Esophagus muscularis mucosa (tissue), 4 donors: ENCODE measurements around the gene CIC. TPM values are rescaled to one million over a fixed set of nuclear protein-coding genes. Genes with fewer than 3 reads are reported as not detected.

Experiments used
- DNase-seq: peaks from one replicate; pipeline ENCODE4 v3.0.0-alpha.2; 2017; ENCODE audit errors: extremely low spot score
- H3K27ac ChIP-seq, 4 donors: fragments of 200-600 bp; sonication (generic); replicated peaks in 1 of 4; 1 replicate in 3 of 4; 2 replicates in 1 of 4; pipeline ENCODE4 v1.5.1; 2016 to 2019; ENCODE audit warnings: mild to moderate bottlenecking in 1 of 4
- H3K27me3 ChIP-seq, 4 donors: fragments of 200-600 bp; sonication (generic); one replicate each; pipeline versions ENCODE4 v1.5.1 to v1.6.0; 2016 to 2019
- H3K36me3 ChIP-seq, 4 donors: fragments of 200-600 bp; sonication (generic); one replicate each; pipeline ENCODE4 v1.5.1; 2016 to 2019
- H3K4me1 ChIP-seq, 4 donors: fragments of 200-600 bp; sonication (generic); one replicate each; pipeline ENCODE4 v1.5.1; 2016 to 2019
- H3K4me3 ChIP-seq, 4 donors: fragments of 200-600 bp; sonication (generic); 1 replicate in 2 of 4; 2 replicates in 2 of 4; pipeline ENCODE4 v1.5.1; 2016 to 2019; ENCODE audit warnings: mild to moderate bottlenecking in 4 of 4, moderate library complexity in 1 of 4
- H3K9me3 ChIP-seq, 4 donors: fragments of 200-600 bp; sonication (generic); 1 replicate in 3 of 4; 2 replicates in 1 of 4; pipeline ENCODE4 v1.5.1; 2016 to 2019
- EP300 ChIP-seq: sonication (generic); formaldehyde crosslinking; IDR thresholded peaks from one replicate; pipeline ENCODE4 v1.6.1; 2017; ENCODE audit warnings: antibody characterized with exemption
- POLR2A ChIP-seq: fragments of 450-650 bp; IDR thresholded peaks from one replicate; pipeline ENCODE4 v1.6.1; 2017; ENCODE audit warnings: antibody characterized with exemption, moderate library complexity, mild to moderate bottlenecking, low read depth
- POLR2AphosphoS5 ChIP-seq, 2 donors: sonication (generic); formaldehyde crosslinking; IDR thresholded peaks; one replicate each; pipeline ENCODE4 v1.6.1; 2017; ENCODE audit warnings: antibody characterized with exemption in 2 of 2
- WGBS: methylation state at CpG from one replicate; pipeline ENCODE4 v1.1.5; 2018; 5-methylcytosine and 5-hydroxymethylcytosine counted together
- intact Hi-C: fragments of 100-400 bp; cut with DNase I; formaldehyde crosslinking; loops from one replicate; pipeline ENCODE4 v1.15.1; 2023
- total RNA-seq, 4 donors: library from RNA; depleted of rRNA; stranded (reverse); fragments of >200 nt; gene quantifications; one replicate each; pipeline versions ENCODE4 v1.1.0 to v1.2.1, GENCODE V29; 2016
- TF ChIP-seq, protein P1 (sequence below), 3 experiments: fragments of 200-600 bp in 2 of 3; fragments of 450-650 bp in 1 of 3; sonication (generic) in 2 of 3; IDR thresholded peaks; one replicate each; pipeline ENCODE4 v1.5.1; 2017 to 2019; ENCODE audit warnings: antibody characterized with exemption in 3 of 3, mild to moderate bottlenecking in 2 of 3, moderate library complexity in 1 of 3

Gene CIC
- total RNA-seq, 4 donors from 2014 or later: 37.8 to 74.2 (median 56.3) TPM

DNA sequence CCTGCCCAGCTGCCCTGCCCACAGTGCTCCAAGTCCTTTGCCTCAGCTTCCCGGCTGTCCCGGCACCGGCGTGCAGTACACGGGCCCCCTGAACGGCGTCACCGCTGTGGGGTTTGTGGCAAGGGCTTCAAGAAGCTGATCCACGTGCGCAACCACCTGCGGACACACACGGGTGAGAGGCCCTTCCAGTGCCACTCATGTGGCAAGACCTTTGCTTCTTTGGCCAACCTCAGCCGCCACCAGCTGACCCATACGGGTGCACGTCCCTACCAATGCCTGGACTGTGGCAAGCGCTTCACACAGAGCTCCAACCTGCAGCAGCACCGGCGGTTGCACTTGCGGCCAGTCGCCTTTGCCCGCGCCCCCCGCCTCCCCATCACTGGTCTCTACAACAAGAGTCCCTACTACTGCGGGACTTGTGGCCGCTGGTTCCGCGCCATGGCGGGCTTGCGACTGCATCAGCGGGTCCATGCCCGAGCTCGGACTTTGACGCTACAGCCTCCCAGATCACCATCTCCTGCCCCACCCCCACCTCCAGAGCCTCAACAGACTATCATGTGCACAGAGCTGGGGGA is 43.2 kb upstream of the CIC start:
- Histone ChIP-seq H3K9me3 (no peaks in the 10 kb centered on the region), H3K27me3 (no peaks in the 10 kb centered on the region), H3K36me3 (peaks cover 42 to 72% (median 68%) of the 10 kb centered on the region in 4 donors), H3K4me3 (no peak overlapping the region), H3K27ac (no peak overlapping the region), H3K4me1 (peaks cover 9 to 34% (median 29%) of the 10 kb centered on the region in 4 donors)
- 98% methylated on average over 24 of the region's 33 CpGs for WGBS
- intact Hi-C loops: no loop called here
- TF ChIP-seq EP300: no peak
- TF ChIP-seq, protein P1, sequence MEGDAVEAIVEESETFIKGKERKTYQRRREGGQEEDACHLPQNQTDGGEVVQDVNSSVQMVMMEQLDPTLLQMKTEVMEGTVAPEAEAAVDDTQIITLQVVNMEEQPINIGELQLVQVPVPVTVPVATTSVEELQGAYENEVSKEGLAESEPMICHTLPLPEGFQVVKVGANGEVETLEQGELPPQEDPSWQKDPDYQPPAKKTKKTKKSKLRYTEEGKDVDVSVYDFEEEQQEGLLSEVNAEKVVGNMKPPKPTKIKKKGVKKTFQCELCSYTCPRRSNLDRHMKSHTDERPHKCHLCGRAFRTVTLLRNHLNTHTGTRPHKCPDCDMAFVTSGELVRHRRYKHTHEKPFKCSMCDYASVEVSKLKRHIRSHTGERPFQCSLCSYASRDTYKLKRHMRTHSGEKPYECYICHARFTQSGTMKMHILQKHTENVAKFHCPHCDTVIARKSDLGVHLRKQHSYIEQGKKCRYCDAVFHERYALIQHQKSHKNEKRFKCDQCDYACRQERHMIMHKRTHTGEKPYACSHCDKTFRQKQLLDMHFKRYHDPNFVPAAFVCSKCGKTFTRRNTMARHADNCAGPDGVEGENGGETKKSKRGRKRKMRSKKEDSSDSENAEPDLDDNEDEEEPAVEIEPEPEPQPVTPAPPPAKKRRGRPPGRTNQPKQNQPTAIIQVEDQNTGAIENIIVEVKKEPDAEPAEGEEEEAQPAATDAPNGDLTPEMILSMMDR (IDR thresholded peaks at IDR 0.05): no peak
- no peak for TF ChIP-seq POLR2AphosphoS5 (IDR thresholded peaks at IDR 0.05)
- no peak for TF ChIP-seq POLR2A
- DNase-seq: no peak

GRCh38 chr19:42226886-42227285 is 42.2 kb upstream of the CIC start:
- TF ChIP-seq EP300: no peak
- TF ChIP-seq, protein P1 (IDR thresholded peaks at IDR 0.05): no peak
- TF ChIP-seq POLR2A: no peak
- no peak for TF ChIP-seq POLR2AphosphoS5 (IDR thresholded peaks at IDR 0.05)
- Histone ChIP-seq H3K9me3 (no peaks in the 10 kb centered on the region), H3K27ac (no peak overlapping the region), H3K4me1 (peaks cover 3 to 25% (median 19%) of the 10 kb centered on the region in 4 donors), H3K27me3 (no peaks in the 10 kb centered on the region), H3K36me3 (peaks cover 53 to 82% (median 79%) of the 10 kb centered on the region in 4 donors), H3K4me3 (no peak overlapping the region)
- WGBS: no CpG with 5 or more reads among the region's 1 CpG
- intact Hi-C loops: no loop called here
- no peak for DNase-seq

- Histone ChIP-seq H3K36me3 (peaks cover 70 to 97% (median 96%) of the 10 kb centered on the region in 4 donors), H3K4me1 (peaks cover 3 to 15% (median 14%) of the 10 kb centered on the region in 4 donors), H3K9me3 (no peaks in the 10 kb centered on the region), H3K4me3 (no peak overlapping the region), H3K27me3 (no peaks in the 10 kb centered on the region), H3K27ac (no peak overlapping the region)
- DNase-seq: no peak
- WGBS: 81% methylated on average over 4 of the region's 4 CpGs
- intact Hi-C loops: no loop called here
- TF ChIP-seq, protein P1 (IDR thresholded peaks at IDR 0.05): no peak
- TF ChIP-seq EP300: no peak
- TF ChIP-seq POLR2A: no peak
- no peak for TF ChIP-seq POLR2AphosphoS5 (IDR thresholded peaks at IDR 0.05)
These were observed 40.4 kb upstream of the CIC start for GRCh38 chr19:42228641-42229040.

DNA sequence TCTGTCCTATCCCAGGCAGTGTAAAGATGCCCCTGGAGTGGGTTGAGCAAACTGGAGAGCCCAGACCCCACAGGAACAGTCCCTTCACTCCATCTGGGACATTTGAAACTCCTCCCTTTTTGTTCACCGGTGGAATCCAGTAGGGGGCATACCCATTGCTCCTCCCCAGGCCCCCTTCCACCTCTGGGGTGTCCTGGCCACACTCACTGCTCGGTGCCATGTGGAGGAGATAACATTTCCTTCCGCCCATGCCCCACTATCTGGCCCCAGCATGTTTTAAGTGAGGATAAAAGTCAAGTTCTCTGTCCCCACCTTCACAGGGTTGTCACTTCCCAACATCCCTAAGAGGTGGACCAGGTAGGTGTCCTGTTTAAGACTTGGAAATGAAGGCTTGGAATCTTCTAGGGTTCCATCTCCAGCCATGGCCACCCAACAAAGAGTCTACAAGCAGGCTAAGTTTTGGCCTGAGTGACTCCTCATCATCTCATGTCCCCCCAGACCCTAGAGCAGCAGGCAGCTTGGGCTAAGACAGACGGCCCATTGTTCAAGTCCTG is 39.7 kb upstream of the CIC start:
- 55% methylated on average over 3 of the region's 4 CpGs for WGBS
- Histone ChIP-seq H3K27me3 (no peaks in the 10 kb centered on the region), H3K4me3 (no peak overlapping the region), H3K9me3 (no peaks in the 10 kb centered on the region), H3K4me1 (peaks cover 3 to 17% (median 14%) of the 10 kb centered on the region in 4 donors), H3K36me3 (peaks cover 76 to 100% (median 100%) of the 10 kb centered on the region in 4 donors), H3K27ac (peak overlapping the region in 3 of 4 donors; percentile 7 to 26 (median 24))
- intact Hi-C loops: no loop called here
- no peak for DNase-seq
- TF ChIP-seq, protein P1 (IDR thresholded peaks at IDR 0.05): no peak
- TF ChIP-seq POLR2AphosphoS5 (IDR thresholded peaks at IDR 0.05) (no peak), EP300 (no peak), POLR2A (no peak)
